WTC11 (cell line): ENCODE data around the gene RREB1.

Experiments used
- CREB1 ChIP-seq: sonication (generic); formaldehyde crosslinking; IDR thresholded peaks from 2 replicates; pipeline ENCODE4 v1.8.0; 2023; ENCODE audit warnings: mild to moderate bottlenecking, missing genetic modification reagents
- FOXJ3 ChIP-seq: sonication (generic); formaldehyde crosslinking; IDR thresholded peaks from 2 replicates; pipeline ENCODE4 v1.9.0; 2021; ENCODE audit warnings: missing genetic modification reagents, mild to moderate bottlenecking, borderline replicate concordance
- GABPB1 ChIP-seq: sonication (generic); formaldehyde crosslinking; IDR thresholded peaks from 2 replicates; pipeline ENCODE4 v1.8.1; 2023; ENCODE audit warnings: mild to moderate bottlenecking, missing genetic modification reagents
- KAT7 ChIP-seq: sonication (generic); formaldehyde crosslinking; IDR thresholded peaks from 2 replicates; pipeline ENCODE4 v1.8.1; 2023; ENCODE audit warnings: missing genetic modification reagents, mild to moderate bottlenecking, borderline replicate concordance
- MYBL2 ChIP-seq: sonication (generic); formaldehyde crosslinking; IDR thresholded peaks from 2 replicates; pipeline ENCODE4 v1.8.1; 2023; ENCODE audit warnings: mild to moderate bottlenecking, moderate library complexity, missing genetic modification reagents
- TCF7 ChIP-seq: sonication (generic); formaldehyde crosslinking; IDR thresholded peaks from 2 replicates; pipeline ENCODE4 v1.8.0; 2022; ENCODE audit warnings: mild to moderate bottlenecking, low read depth, missing genetic modification reagents, moderate library complexity
- ZNF121 ChIP-seq: sonication (generic); formaldehyde crosslinking; IDR thresholded peaks from 2 replicates; pipeline ENCODE4 v1.8.0; 2023; ENCODE audit warnings: missing genetic modification reagents
- ZNF671 ChIP-seq: fragments of 250-450 bp; sonication (Bioruptor Pico); IDR thresholded peaks from 2 replicates; pipeline ENCODE4 v1.8.0; 2021; ENCODE audit warnings: mild to moderate bottlenecking
- TF ChIP-seq, protein P1 (sequence below): fragments of 200-600 bp; IDR thresholded peaks from 2 replicates; pipeline ENCODE4 v1.8.0; 2022; ENCODE audit warnings: antibody characterized with exemption
- TF ChIP-seq, protein P2 (sequence below): sonication (generic); formaldehyde crosslinking; conservative IDR thresholded peaks from 2 replicates; pipeline ENCODE4 v1.8.1; 2022; ENCODE audit warnings: mild to moderate bottlenecking, missing genetic modification reagents
- TF ChIP-seq, protein P3 (sequence below): sonication (generic); formaldehyde crosslinking; IDR thresholded peaks from 2 replicates; pipeline ENCODE4 v1.8.0; 2022; ENCODE audit warnings: mild to moderate bottlenecking, missing genetic modification reagents
- TF ChIP-seq, protein P4 (sequence below): sonication (generic); formaldehyde crosslinking; IDR thresholded peaks from 2 replicates; pipeline ENCODE4 v1.8.0; 2023; ENCODE audit warnings: mild to moderate bottlenecking, missing genetic modification reagents
- TF ChIP-seq, protein P5 (sequence below): fragments of 250-450 bp; sonication (Bioruptor Pico); IDR thresholded peaks from 2 replicates; pipeline ENCODE4 v1.9.0; 2021; ENCODE audit warnings: moderate library complexity, mild to moderate bottlenecking, inconsistent platforms, borderline replicate concordance
- TF ChIP-seq, protein P6 (sequence below): sonication (generic); formaldehyde crosslinking; IDR thresholded peaks from 2 replicates; pipeline ENCODE4 v1.8.0; 2023; ENCODE audit warnings: missing genetic modification reagents, mild to moderate bottlenecking, borderline replicate concordance

DNA sequence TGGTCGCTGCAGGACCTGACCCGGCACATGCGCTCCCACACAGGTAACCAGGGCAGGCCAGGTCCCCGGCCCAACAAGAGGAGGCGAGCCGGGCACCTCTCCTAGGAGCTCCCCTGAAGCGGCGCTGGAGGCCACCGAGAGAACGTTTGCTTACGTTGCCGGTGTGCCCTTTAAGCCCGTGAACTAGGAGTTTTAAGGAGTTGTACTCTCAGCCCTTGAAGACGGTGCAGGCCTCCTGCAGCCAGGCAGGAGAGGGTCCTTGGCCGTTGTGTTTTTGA lies 139.4 kb downstream of the RREB1 start:
- TF ChIP-seq, protein P1, sequence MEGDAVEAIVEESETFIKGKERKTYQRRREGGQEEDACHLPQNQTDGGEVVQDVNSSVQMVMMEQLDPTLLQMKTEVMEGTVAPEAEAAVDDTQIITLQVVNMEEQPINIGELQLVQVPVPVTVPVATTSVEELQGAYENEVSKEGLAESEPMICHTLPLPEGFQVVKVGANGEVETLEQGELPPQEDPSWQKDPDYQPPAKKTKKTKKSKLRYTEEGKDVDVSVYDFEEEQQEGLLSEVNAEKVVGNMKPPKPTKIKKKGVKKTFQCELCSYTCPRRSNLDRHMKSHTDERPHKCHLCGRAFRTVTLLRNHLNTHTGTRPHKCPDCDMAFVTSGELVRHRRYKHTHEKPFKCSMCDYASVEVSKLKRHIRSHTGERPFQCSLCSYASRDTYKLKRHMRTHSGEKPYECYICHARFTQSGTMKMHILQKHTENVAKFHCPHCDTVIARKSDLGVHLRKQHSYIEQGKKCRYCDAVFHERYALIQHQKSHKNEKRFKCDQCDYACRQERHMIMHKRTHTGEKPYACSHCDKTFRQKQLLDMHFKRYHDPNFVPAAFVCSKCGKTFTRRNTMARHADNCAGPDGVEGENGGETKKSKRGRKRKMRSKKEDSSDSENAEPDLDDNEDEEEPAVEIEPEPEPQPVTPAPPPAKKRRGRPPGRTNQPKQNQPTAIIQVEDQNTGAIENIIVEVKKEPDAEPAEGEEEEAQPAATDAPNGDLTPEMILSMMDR = no peak
- TF ChIP-seq, protein P2, sequence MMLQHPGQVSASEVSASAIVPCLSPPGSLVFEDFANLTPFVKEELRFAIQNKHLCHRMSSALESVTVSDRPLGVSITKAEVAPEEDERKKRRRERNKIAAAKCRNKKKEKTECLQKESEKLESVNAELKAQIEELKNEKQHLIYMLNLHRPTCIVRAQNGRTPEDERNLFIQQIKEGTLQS (CRISPR knock-in tag) = no peak
- TF ChIP-seq, protein P3, sequence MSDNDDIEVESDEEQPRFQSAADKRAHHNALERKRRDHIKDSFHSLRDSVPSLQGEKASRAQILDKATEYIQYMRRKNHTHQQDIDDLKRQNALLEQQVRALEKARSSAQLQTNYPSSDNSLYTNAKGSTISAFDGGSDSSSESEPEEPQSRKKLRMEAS (CRISPR knock-in tag) = no peak
- TF ChIP-seq FOXJ3 (CRISPR knock-in tag) = no peak
- no peak for TF ChIP-seq MYBL2 (CRISPR knock-in tag)
- TF ChIP-seq, protein P4, sequence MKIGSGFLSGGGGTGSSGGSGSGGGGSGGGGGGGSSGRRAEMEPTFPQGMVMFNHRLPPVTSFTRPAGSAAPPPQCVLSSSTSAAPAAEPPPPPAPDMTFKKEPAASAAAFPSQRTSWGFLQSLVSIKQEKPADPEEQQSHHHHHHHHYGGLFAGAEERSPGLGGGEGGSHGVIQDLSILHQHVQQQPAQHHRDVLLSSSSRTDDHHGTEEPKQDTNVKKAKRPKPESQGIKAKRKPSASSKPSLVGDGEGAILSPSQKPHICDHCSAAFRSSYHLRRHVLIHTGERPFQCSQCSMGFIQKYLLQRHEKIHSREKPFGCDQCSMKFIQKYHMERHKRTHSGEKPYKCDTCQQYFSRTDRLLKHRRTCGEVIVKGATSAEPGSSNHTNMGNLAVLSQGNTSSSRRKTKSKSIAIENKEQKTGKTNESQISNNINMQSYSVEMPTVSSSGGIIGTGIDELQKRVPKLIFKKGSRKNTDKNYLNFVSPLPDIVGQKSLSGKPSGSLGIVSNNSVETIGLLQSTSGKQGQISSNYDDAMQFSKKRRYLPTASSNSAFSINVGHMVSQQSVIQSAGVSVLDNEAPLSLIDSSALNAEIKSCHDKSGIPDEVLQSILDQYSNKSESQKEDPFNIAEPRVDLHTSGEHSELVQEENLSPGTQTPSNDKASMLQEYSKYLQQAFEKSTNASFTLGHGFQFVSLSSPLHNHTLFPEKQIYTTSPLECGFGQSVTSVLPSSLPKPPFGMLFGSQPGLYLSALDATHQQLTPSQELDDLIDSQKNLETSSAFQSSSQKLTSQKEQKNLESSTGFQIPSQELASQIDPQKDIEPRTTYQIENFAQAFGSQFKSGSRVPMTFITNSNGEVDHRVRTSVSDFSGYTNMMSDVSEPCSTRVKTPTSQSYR (CRISPR knock-in tag) = no peak
- TF ChIP-seq ZNF121 (CRISPR knock-in tag) = no peak
- TF ChIP-seq TCF7 (CRISPR knock-in tag) = no peak
- TF ChIP-seq ZNF671 (CRISPR knock-in tag) = no peak
- TF ChIP-seq KAT7 = no peak
- TF ChIP-seq, protein P5, sequence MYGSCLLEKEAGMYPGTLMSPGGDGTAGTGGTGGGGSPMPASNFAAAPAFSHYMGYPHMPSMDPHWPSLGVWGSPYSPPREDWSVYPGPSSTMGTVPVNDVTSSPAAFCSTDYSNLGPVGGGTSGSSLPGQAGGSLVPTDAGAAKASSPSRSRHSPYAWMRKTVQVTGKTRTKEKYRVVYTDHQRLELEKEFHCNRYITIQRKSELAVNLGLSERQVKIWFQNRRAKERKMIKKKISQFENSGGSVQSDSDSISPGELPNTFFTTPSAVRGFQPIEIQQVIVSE (CRISPR knock-in tag) = no peak
- TF ChIP-seq CREB1 (CRISPR knock-in tag) = no peak
- no peak for TF ChIP-seq GABPB1 (CRISPR knock-in tag)
- TF ChIP-seq, protein P6, sequence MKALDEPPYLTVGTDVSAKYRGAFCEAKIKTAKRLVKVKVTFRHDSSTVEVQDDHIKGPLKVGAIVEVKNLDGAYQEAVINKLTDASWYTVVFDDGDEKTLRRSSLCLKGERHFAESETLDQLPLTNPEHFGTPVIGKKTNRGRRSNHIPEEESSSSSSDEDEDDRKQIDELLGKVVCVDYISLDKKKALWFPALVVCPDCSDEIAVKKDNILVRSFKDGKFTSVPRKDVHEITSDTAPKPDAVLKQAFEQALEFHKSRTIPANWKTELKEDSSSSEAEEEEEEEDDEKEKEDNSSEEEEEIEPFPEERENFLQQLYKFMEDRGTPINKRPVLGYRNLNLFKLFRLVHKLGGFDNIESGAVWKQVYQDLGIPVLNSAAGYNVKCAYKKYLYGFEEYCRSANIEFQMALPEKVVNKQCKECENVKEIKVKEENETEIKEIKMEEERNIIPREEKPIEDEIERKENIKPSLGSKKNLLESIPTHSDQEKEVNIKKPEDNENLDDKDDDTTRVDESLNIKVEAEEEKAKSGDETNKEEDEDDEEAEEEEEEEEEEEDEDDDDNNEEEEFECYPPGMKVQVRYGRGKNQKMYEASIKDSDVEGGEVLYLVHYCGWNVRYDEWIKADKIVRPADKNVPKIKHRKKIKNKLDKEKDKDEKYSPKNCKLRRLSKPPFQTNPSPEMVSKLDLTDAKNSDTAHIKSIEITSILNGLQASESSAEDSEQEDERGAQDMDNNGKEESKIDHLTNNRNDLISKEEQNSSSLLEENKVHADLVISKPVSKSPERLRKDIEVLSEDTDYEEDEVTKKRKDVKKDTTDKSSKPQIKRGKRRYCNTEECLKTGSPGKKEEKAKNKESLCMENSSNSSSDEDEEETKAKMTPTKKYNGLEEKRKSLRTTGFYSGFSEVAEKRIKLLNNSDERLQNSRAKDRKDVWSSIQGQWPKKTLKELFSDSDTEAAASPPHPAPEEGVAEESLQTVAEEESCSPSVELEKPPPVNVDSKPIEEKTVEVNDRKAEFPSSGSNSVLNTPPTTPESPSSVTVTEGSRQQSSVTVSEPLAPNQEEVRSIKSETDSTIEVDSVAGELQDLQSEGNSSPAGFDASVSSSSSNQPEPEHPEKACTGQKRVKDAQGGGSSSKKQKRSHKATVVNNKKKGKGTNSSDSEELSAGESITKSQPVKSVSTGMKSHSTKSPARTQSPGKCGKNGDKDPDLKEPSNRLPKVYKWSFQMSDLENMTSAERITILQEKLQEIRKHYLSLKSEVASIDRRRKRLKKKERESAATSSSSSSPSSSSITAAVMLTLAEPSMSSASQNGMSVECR (CRISPR knock-in tag) = no peak
